Caco-2 (cell line): ENCODE results near the gene ADIPOR2. TPM values are rescaled to one million over a fixed set of nuclear protein-coding genes. Genes with fewer than 3 reads are reported as not detected.

Experiments
- BruUV-seq: library from RNA; stranded (reverse); fragments of 400-500 nt; replicated peaks from 2 replicates; lab custom pipeline; 2021; lab: Mats Ljungman, UMichigan
- CTCF ChIA-PET: fragments of 300-600 bp; sonication (Branson Sonifier 250); formaldehyde crosslinking; loops from one replicate; lab custom pipeline; 2022; ENCODE audit warnings: antibody characterized with exemption; lab: Charles Lee
- POLR2A ChIA-PET: fragments of 300-600 bp; sonication (Branson Sonifier 250); formaldehyde crosslinking; loops from one replicate; lab custom pipeline; 2022; ENCODE audit warnings: antibody characterized with exemption; lab: Charles Lee
- DNase-seq, 2 experiments: peaks; one replicate each; pipeline versions ENCODE4 v3.0.0 to v3.0.0-alpha.2; 2020 to 2022
- H3K27me3 ChIP-seq: replicated peaks from 2 replicates; pipeline ENCODE4 v1.6.0; 2011; ENCODE audit warnings: low read length; ENCODE audit not compliant: control insufficient read depth, insufficient read depth
- H3K36me3 ChIP-seq: 2 replicates; pipeline ENCODE4 v1.5.1; 2011; ENCODE audit warnings: low read length; ENCODE audit not compliant: control insufficient read depth, insufficient read depth
- H3K4me1 ChIP-seq: fragments of 250-450 bp; sonication (Bioruptor Pico); 2 replicates; pipeline ENCODE4 v1.5.1; 2020; ENCODE audit warnings: mild to moderate bottlenecking
- H3K4me3 ChIP-seq: 2 replicates; pipeline ENCODE4 v1.5.1; 2011; ENCODE audit warnings: low read depth, mild to moderate bottlenecking, control low read depth, low read length
- H3K9me3 ChIP-seq: fragments of 250-450 bp; sonication (Bioruptor Pico); 2 replicates; pipeline ENCODE4 v1.5.1; 2020; ENCODE audit warnings: mild to moderate bottlenecking, moderate library complexity
- H3K27ac Mint-ChIP-seq: one replicate; pipeline ENCODE4 v1.8.0; 2022; ENCODE audit warnings: mixed read lengths; ENCODE audit not compliant: unreplicated experiment
- H3K27me3 Mint-ChIP-seq: one replicate; pipeline ENCODE4 v1.8.0; 2022; ENCODE audit warnings: mixed read lengths; ENCODE audit not compliant: insufficient read depth, unreplicated experiment
- H3K36me3 Mint-ChIP-seq: one replicate; pipeline ENCODE4 v1.8.0; 2022; ENCODE audit warnings: mild to moderate bottlenecking, mixed read lengths; ENCODE audit not compliant: insufficient read depth, unreplicated experiment
- H3K4me1 Mint-ChIP-seq: one replicate; pipeline ENCODE4 v1.8.0; 2022; ENCODE audit warnings: low read depth, mixed read lengths; ENCODE audit not compliant: unreplicated experiment
- H3K4me3 Mint-ChIP-seq: one replicate; pipeline ENCODE4 v1.8.0; 2022; ENCODE audit warnings: mild to moderate bottlenecking, moderate library complexity, mixed read lengths; ENCODE audit not compliant: unreplicated experiment
- H3K9me3 Mint-ChIP-seq: one replicate; pipeline ENCODE4 v1.8.0; 2022; ENCODE audit warnings: mixed read lengths; ENCODE audit not compliant: unreplicated experiment
- CTCF ChIP-seq, 2 experiments: fragments of 200-600 bp in 1 of 2; IDR thresholded peaks; 1 replicate in 1 of 2; 2 replicates in 1 of 2; pipeline versions ENCODE4 v1.5.1 to v1.8.0; 2011 to 2022; ENCODE audit warnings: antibody characterized with exemption in 1 of 2, control low read depth in 1 of 2, inconsistent platforms in 1 of 2, low read depth in 1 of 2, low read length in 1 of 2, mild to moderate bottlenecking in 1 of 2, moderate library complexity in 1 of 2; ENCODE audit not compliant: insufficient read depth in 1 of 2, severe bottlenecking in 1 of 2, unreplicated experiment in 1 of 2
- intact Hi-C: fragments of 100-400 bp; cut with micrococcal nuclease; formaldehyde crosslinking; loops from one replicate; pipeline ENCODE4 v1.10.0; 2022; ENCODE audit not compliant: unreplicated experiment
- microRNA-seq: library from miRNA; unstranded; fragments of <30 nt; microRNA quantifications from one replicate; pipeline ENCODE4 v1.2.0, GENCODE V29; 2022
- total RNA-seq: library from RNA; stranded (reverse); gene quantifications from 2 replicates; pipeline ENCODE4 v1.2.3, GENCODE V29; 2022

Gene ADIPOR2
- total RNA-seq, 1 experiment from 2014 or later: 119 TPM

GRCh38 chr12:1837541-1838204, 146.8 kb downstream of the ADIPOR2 start:
- no TSS peak for BruUV-seq
- Mint-ChIP-seq H3K36me3 (no peaks in the 10 kb centered on the region), H3K9me3 (no peaks in the 10 kb centered on the region), H3K27me3 (peaks cover 19% of the 10 kb centered on the region), H3K4me3 (no peak overlapping the region), H3K27ac (no peak overlapping the region), H3K4me1 (peaks cover 12% of the 10 kb centered on the region)
- peaks cover 11% of the 10 kb centered on the region for H3K4me1 ChIP-seq
- peak; percentile 37 to 65 for DNase-seq
- intact Hi-C loops: no loop called here
- CTCF ChIA-PET: interaction anchor here (2.0 kb wide), 1 partner anchor 103 kb away, joined by 4 read pairs; no protein-coding TSS in a partner anchor
- POLR2A ChIA-PET: no interaction called here
- H3K27me3 ChIP-seq: no peaks in the 10 kb centered on the region; the same call in none of the 2 replicates
- H3K4me3 ChIP-seq: no peak overlapping the region
- no peaks in the 10 kb centered on the region for H3K9me3 ChIP-seq
- no peak for TF ChIP-seq CTCF (IDR thresholded peaks at IDR 0.05; ENCODE audit: insufficient read depth in 1 of 2, low read depth in 1 of 2, low read length in 1 of 2, severe bottlenecking in 1 of 2, unreplicated experiment in 1 of 2)
- H3K36me3 ChIP-seq: no peaks in the 10 kb centered on the region

Small RNA genes lying within 50 kb of the gene (microRNA-seq; reads per million reads assigned to microRNA genes)
- gene MIR3649: not detected

Other genes starting within 250 kb of the ADIPOR2 start
- gene FBXL14, start 96.5 kb upstream of the ADIPOR2 start, total RNA-seq: 23.6 and 25.5 TPM in 2 replicates
- 6.9 and 8.5 TPM in 2 replicates for gene WNT5B, start 61.8 kb upstream of the ADIPOR2 start, total RNA-seq
- gene LRTM2, start 129.5 kb downstream of the ADIPOR2 start, total RNA-seq: 0.51 TPM in 1 of 2 replicates, not detected in the other
- gene CACNA2D4, start 227.6 kb downstream of the ADIPOR2 start, total RNA-seq: 2.0 and 2.2 TPM in 2 replicates